Measurements from ENCODE around the gene VSX2. TPM values are rescaled to one million over a fixed set of nuclear protein-coding genes. Genes with fewer than 3 reads are reported as not detected.
A peak's percentile ranks its signal among the peaks of the same experiment; 100 is the strongest.

The VSX2 gene
- total RNA-seq, 1 donor from 2014 or later = not detected

- Histone ChIP-seq H2AFZ (ENCODE audit: low read depth, low read length) (peak overlapping the region; percentile 54), H4K20me1 (ENCODE audit: insufficient read depth, low read length) (no peaks in the 10 kb centered on the region), H3K4me2 (ENCODE audit: low read length) (peak overlapping the region; percentile 98), H3K9ac (ENCODE audit: low read length) (no peak overlapping the region), H3K79me2 (ENCODE audit: insufficient read depth, low read length) (no peaks in the 10 kb centered on the region), H3K9me3 (ENCODE audit: insufficient read depth, low read depth, low read length) (no peaks in the 10 kb centered on the region), H3K27ac (ENCODE audit: low read depth, low read length) (no peak overlapping the region), H3K36me3 (ENCODE audit: insufficient read depth, low read length) (no peaks in the 10 kb centered on the region), H3K4me3 (ENCODE audit: insufficient read depth, low read depth, low read length) (no peak overlapping the region), H3K4me1 (ENCODE audit: insufficient read depth, low read length) (peaks cover 5% of the 10 kb centered on the region), H3K27me3 (ENCODE audit: insufficient read depth, low read length) (peaks cover 28% of the 10 kb centered on the region)
- peaks cover 3% of the 10 kb centered on the region for H3K36me3 Mint-ChIP-seq (ENCODE audit: low read depth, unreplicated experiment)
- FAIRE-seq (no peak), DNase-seq (ENCODE audit: low read depth) (no peak)
- peaks cover 1% of the 10 kb centered on the region for H3K9me3 Mint-ChIP-seq (ENCODE audit: unreplicated experiment)
- no peak for TF ChIP-seq EZH2 (IDR thresholded peaks at IDR 0.05; ENCODE audit: insufficient read depth, low read length)
- TF ChIP-seq, protein P1, sequence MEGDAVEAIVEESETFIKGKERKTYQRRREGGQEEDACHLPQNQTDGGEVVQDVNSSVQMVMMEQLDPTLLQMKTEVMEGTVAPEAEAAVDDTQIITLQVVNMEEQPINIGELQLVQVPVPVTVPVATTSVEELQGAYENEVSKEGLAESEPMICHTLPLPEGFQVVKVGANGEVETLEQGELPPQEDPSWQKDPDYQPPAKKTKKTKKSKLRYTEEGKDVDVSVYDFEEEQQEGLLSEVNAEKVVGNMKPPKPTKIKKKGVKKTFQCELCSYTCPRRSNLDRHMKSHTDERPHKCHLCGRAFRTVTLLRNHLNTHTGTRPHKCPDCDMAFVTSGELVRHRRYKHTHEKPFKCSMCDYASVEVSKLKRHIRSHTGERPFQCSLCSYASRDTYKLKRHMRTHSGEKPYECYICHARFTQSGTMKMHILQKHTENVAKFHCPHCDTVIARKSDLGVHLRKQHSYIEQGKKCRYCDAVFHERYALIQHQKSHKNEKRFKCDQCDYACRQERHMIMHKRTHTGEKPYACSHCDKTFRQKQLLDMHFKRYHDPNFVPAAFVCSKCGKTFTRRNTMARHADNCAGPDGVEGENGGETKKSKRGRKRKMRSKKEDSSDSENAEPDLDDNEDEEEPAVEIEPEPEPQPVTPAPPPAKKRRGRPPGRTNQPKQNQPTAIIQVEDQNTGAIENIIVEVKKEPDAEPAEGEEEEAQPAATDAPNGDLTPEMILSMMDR (IDR thresholded peaks at IDR 0.05; ENCODE audit: insufficient read depth, low read depth, low read length) = no peak
- no peak overlapping the region for H3K27ac Mint-ChIP-seq (ENCODE audit: unreplicated experiment)
- H3K27me3 Mint-ChIP-seq (ENCODE audit: low read depth, unreplicated experiment) = peaks cover 57% of the 10 kb centered on the region
- H3K4me1 Mint-ChIP-seq (ENCODE audit: low read depth, unreplicated experiment) = no peaks in the 10 kb centered on the region
- H3K4me3 Mint-ChIP-seq (ENCODE audit: unreplicated experiment) = no peak overlapping the region
These were observed 19.5 kb downstream of the VSX2 start for GRCh38 chr14:74258764-74259035.

- no peak overlapping the region for H3K4me3 Mint-ChIP-seq (ENCODE audit: unreplicated experiment)
- no peak for FAIRE-seq
These were observed 20.3 kb downstream of the VSX2 start for GRCh38 chr14:74259513-74259912.

DNA sequence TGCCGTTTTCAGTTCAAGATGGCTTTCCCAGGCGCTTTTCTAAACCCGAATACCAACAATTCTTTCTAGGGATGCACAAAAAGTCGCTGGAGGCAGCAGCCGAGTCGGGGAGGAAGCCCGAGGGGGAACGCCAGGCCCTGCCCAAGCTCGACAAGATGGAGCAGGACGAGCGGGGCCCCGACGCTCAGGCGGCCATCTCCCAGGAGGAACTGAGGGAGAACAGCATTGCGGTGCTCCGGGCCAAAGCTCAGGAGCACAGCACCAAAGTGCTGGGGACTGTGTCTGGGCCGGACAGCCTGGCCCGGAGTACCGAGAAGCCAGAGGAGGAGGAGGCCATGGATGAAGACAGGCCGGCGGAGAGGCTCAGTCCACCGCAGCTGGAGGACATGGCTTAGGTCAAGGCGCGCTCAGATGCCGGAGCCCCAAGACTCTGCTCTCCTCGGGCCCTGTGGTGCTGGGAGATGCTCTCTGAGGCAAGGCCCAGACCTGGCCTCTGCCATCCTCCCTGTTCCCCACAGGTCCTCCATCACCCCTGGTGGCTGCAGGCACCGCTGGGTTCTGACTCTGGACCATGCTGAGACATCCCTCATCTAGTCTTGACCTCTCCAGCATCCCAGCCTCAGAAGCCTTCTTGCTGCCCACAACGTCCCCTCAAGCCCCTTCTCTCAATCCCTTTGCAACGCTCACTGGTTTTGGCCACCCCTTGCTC is 21.4 kb downstream of the VSX2 start:
- H3K4me3 ChIP-seq (ENCODE audit: insufficient read depth, low read depth, low read length) = no peak overlapping the region
- DNase-seq (ENCODE audit: low read depth) (no peak), FAIRE-seq (no peak)
- Mint-ChIP-seq H3K9me3 (ENCODE audit: unreplicated experiment) (peaks cover 1% of the 10 kb centered on the region), H3K4me1 (ENCODE audit: low read depth, unreplicated experiment) (no peaks in the 10 kb centered on the region), H3K4me3 (ENCODE audit: unreplicated experiment) (no peak overlapping the region), H3K36me3 (ENCODE audit: low read depth, unreplicated experiment) (peaks cover 3% of the 10 kb centered on the region), H3K27ac (ENCODE audit: unreplicated experiment) (no peak overlapping the region), H3K27me3 (ENCODE audit: low read depth, unreplicated experiment) (peaks cover 44% of the 10 kb centered on the region)
- H3K27ac ChIP-seq (ENCODE audit: low read depth, low read length) = no peak overlapping the region
- H3K9ac ChIP-seq (ENCODE audit: low read length) = no peak overlapping the region
- no peaks in the 10 kb centered on the region for H3K36me3 ChIP-seq (ENCODE audit: insufficient read depth, low read length)
- no peaks in the 10 kb centered on the region for H3K9me3 ChIP-seq (ENCODE audit: insufficient read depth, low read depth, low read length)
- no peak overlapping the region for H3K4me2 ChIP-seq (ENCODE audit: low read length)
- TF ChIP-seq, protein P1 (IDR thresholded peaks at IDR 0.05; ENCODE audit: insufficient read depth, low read depth, low read length) = no peak
- no peak for TF ChIP-seq EZH2 (IDR thresholded peaks at IDR 0.05; ENCODE audit: insufficient read depth, low read length)
- H3K79me2 ChIP-seq (ENCODE audit: insufficient read depth, low read length) = no peaks in the 10 kb centered on the region
- H2AFZ ChIP-seq (ENCODE audit: low read depth, low read length) = no peak overlapping the region
- H3K27me3 ChIP-seq (ENCODE audit: insufficient read depth, low read length) = peaks cover 21% of the 10 kb centered on the region
- no peaks in the 10 kb centered on the region for H4K20me1 ChIP-seq (ENCODE audit: insufficient read depth, low read length)
- peaks cover 5% of the 10 kb centered on the region for H3K4me1 ChIP-seq (ENCODE audit: insufficient read depth, low read length)

More at GRCh38 chr14:74259513-74259912, 20.3 kb downstream of the VSX2 start:
- no peak overlapping the region for H3K27ac ChIP-seq (ENCODE audit: low read depth, low read length)
- H3K4me1 ChIP-seq (ENCODE audit: insufficient read depth, low read length) = peaks cover 5% of the 10 kb centered on the region
- no peak for DNase-seq (ENCODE audit: low read depth)
- no peaks in the 10 kb centered on the region for H3K79me2 ChIP-seq (ENCODE audit: insufficient read depth, low read length)
- H3K9ac ChIP-seq (ENCODE audit: low read length) = no peak overlapping the region
- no peaks in the 10 kb centered on the region for H3K4me1 Mint-ChIP-seq (ENCODE audit: low read depth, unreplicated experiment)
- no peaks in the 10 kb centered on the region for H3K9me3 ChIP-seq (ENCODE audit: insufficient read depth, low read depth, low read length)
- H3K27me3 ChIP-seq (ENCODE audit: insufficient read depth, low read length) = peaks cover 26% of the 10 kb centered on the region
- H3K4me3 ChIP-seq (ENCODE audit: insufficient read depth, low read depth, low read length) = no peak overlapping the region
- peaks cover 50% of the 10 kb centered on the region for H3K27me3 Mint-ChIP-seq (ENCODE audit: low read depth, unreplicated experiment)
- no peak for TF ChIP-seq EZH2 (IDR thresholded peaks at IDR 0.05; ENCODE audit: insufficient read depth, low read length)
- TF ChIP-seq, protein P1 (IDR thresholded peaks at IDR 0.05; ENCODE audit: insufficient read depth, low read depth, low read length) = no peak
- H2AFZ ChIP-seq (ENCODE audit: low read depth, low read length) = no peak overlapping the region
- peaks cover 3% of the 10 kb centered on the region for H3K36me3 Mint-ChIP-seq (ENCODE audit: low read depth, unreplicated experiment)
- H4K20me1 ChIP-seq (ENCODE audit: insufficient read depth, low read length) = no peaks in the 10 kb centered on the region
- no peak overlapping the region for H3K4me2 ChIP-seq (ENCODE audit: low read length)
- H3K27ac Mint-ChIP-seq (ENCODE audit: unreplicated experiment) = no peak overlapping the region
- H3K36me3 ChIP-seq (ENCODE audit: insufficient read depth, low read length) = no peaks in the 10 kb centered on the region
- peaks cover 1% of the 10 kb centered on the region for H3K9me3 Mint-ChIP-seq (ENCODE audit: unreplicated experiment)
